H1 (cell line): ENCODE measurements around the gene CKB. TPM values are rescaled to one million over a fixed set of nuclear protein-coding genes. Genes with fewer than 3 reads are reported as not detected.

Source experiments
- CTCF ChIA-PET: fragments of 300-600 bp; sonication (Branson Sonifier 250); formaldehyde crosslinking; loops from one replicate; lab custom pipeline; 2021; ENCODE audit not compliant: partially characterized antibody; lab: Charles Lee
- POLR2A ChIA-PET: fragments of 300-600 bp; sonication (Branson Sonifier 250); formaldehyde crosslinking; loops from one replicate; lab custom pipeline; 2021; ENCODE audit warnings: inconsistent platforms; ENCODE audit not compliant: partially characterized antibody; lab: Charles Lee
- DNase-seq, 2 experiments: peaks; one replicate each; pipeline versions ENCODE4 v3.0.0 to v3.0.0-alpha.2; 2010 to 2022; ENCODE audit warnings: low spot score in 2 of 2, low read depth in 1 of 2, mixed read lengths in 1 of 2
- FAIRE-seq: peaks from 2 replicates; lab custom pipeline; 2011; peaks lifted over from hg19 to GRCh38; lab: Jason Lieb, UNC
- H2AFZ ChIP-seq: 2 replicates; pipeline ENCODE4 v1.8.1; 2012; ENCODE audit warnings: low read length, inconsistent platforms
- H2AK5ac ChIP-seq: 2 replicates; pipeline ENCODE4 v1.6.1; 2013; ENCODE audit warnings: low read depth, low read length
- H2BK120ac ChIP-seq: replicated peaks from 2 replicates; pipeline ENCODE3; 2013; ENCODE audit warnings: low read depth, low read length, inconsistent platforms
- H2BK12ac ChIP-seq: 2 replicates; pipeline ENCODE4 v1.6.1; 2013; ENCODE audit warnings: low read depth, low read length
- H2BK15ac ChIP-seq: 2 replicates; pipeline ENCODE4 v1.6.1; 2013; ENCODE audit warnings: low read length
- H2BK20ac ChIP-seq: 2 replicates; pipeline ENCODE4 v1.6.1; 2013; ENCODE audit warnings: low read length
- H2BK5ac ChIP-seq: 2 replicates; pipeline ENCODE4 v1.6.1; 2013; ENCODE audit warnings: low read depth, low read length
- H3K14ac ChIP-seq: 2 replicates; pipeline ENCODE4 v1.6.1; 2013; ENCODE audit warnings: inconsistent platforms; ENCODE audit not compliant: insufficient read length
- H3K18ac ChIP-seq: 2 replicates; pipeline ENCODE4 v1.6.1; 2013; ENCODE audit warnings: low read length; ENCODE audit errors: extremely low read depth
- H3K23ac ChIP-seq: 2 replicates; pipeline ENCODE4 v1.6.1; 2013; ENCODE audit warnings: inconsistent platforms; ENCODE audit not compliant: insufficient read length
- H3K23me2 ChIP-seq: 2 replicates; pipeline ENCODE4 v1.6.1; 2013; ENCODE audit warnings: low read depth, low read length
- H3K27ac ChIP-seq: 2 replicates; pipeline ENCODE4 v1.6.1; 2011; ENCODE audit warnings: low read depth, low read length, inconsistent platforms
- H3K27me3 ChIP-seq, 4 experiments: replicated peaks in 1 of 4; 1 replicate in 1 of 4; 2 replicates in 3 of 4; pipeline versions ENCODE4 v1.6.1 to v1.8.1; 2011 to 2013; ENCODE audit warnings: low read length in 3 of 4, mild to moderate bottlenecking in 3 of 4, inconsistent platforms in 2 of 4, mixed read lengths in 2 of 4, moderate library complexity in 1 of 4; ENCODE audit not compliant: control insufficient read depth in 3 of 4, insufficient read depth in 3 of 4; ENCODE audit errors: extremely low read depth in 1 of 4
- H3K36me3 ChIP-seq, 4 experiments: 2 replicates each; pipeline versions ENCODE4 v1.6.1 to v1.8.1; 2011 to 2013; ENCODE audit warnings: mild to moderate bottlenecking in 4 of 4, low read length in 3 of 4, moderate library complexity in 2 of 4, control low read depth in 1 of 4, inconsistent platforms in 1 of 4; ENCODE audit not compliant: insufficient read depth in 4 of 4, control insufficient read depth in 2 of 4
- H3K4ac ChIP-seq: replicated peaks from 2 replicates; pipeline ENCODE3; 2013; ENCODE audit warnings: low read length, low read depth, mixed read lengths, inconsistent platforms; ENCODE audit not compliant: insufficient read length
- H3K4me1 ChIP-seq, 4 experiments: replicated peaks in 1 of 4; 1 replicate in 1 of 4; 2 replicates in 3 of 4; pipeline versions ENCODE4 v1.6.1 to v1.8.1; 2011 to 2013; ENCODE audit warnings: low read length in 3 of 4, inconsistent platforms in 2 of 4, mixed read lengths in 1 of 4; ENCODE audit not compliant: insufficient read depth in 4 of 4, control insufficient read depth in 3 of 4
- H3K4me2 ChIP-seq, 2 experiments: 2 replicates each; pipeline versions ENCODE4 v1.6.1 to v1.8.1; 2011 to 2013; ENCODE audit warnings: low read depth in 2 of 2, low read length in 2 of 2, control low read depth in 1 of 2, inconsistent platforms in 1 of 2, mild to moderate bottlenecking in 1 of 2; ENCODE audit not compliant: insufficient read depth in 1 of 2
- H3K4me3 ChIP-seq, 4 experiments: fragments of 200-600, 300-600 bp in 1 of 4; sonication (generic), shearing (Covaris generic), sonication (Bioruptor Twin) in 1 of 4; 2 replicates each; pipeline versions ENCODE4 v1.5.1 to v1.8.1; 2011 to 2016; ENCODE audit warnings: low read length in 4 of 4, low read depth in 3 of 4, control low read depth in 2 of 4, inconsistent platforms in 2 of 4, mild to moderate bottlenecking in 2 of 4, mixed read lengths in 1 of 4, moderate library complexity in 1 of 4; ENCODE audit not compliant: insufficient read depth in 2 of 4; ENCODE audit errors: extremely low read depth in 1 of 4
- H3K56ac ChIP-seq: replicated peaks from 2 replicates; pipeline ENCODE3; 2013; ENCODE audit warnings: low read depth, mild to moderate bottlenecking, mixed read lengths, low read length, inconsistent platforms; ENCODE audit not compliant: insufficient read length
- H3K79me1 ChIP-seq: 2 replicates; pipeline ENCODE4 v1.6.1; 2013; ENCODE audit warnings: low read depth, low read length, control low read depth
- H3K79me2 ChIP-seq, 2 experiments: 2 replicates each; pipeline versions ENCODE4 v1.6.1 to v1.8.1; 2012 to 2013; ENCODE audit warnings: low read length in 2 of 2, mild to moderate bottlenecking in 2 of 2, inconsistent platforms in 1 of 2; ENCODE audit not compliant: insufficient read depth in 2 of 2, control insufficient read depth in 1 of 2
- H3K9ac ChIP-seq, 4 experiments: replicated peaks in 1 of 4; 1 replicate in 1 of 4; 2 replicates in 3 of 4; pipeline versions ENCODE4 v1.6.1 to v1.8.1; 2011 to 2013; ENCODE audit warnings: low read depth in 3 of 4, low read length in 3 of 4, control low read depth in 2 of 4, mild to moderate bottlenecking in 2 of 4, moderate library complexity in 2 of 4, inconsistent platforms in 1 of 4; ENCODE audit errors: extremely low read depth in 1 of 4
- H3K9me3 ChIP-seq, 2 experiments: 2 replicates each; pipeline versions ENCODE4 v1.6.1 to v1.8.1; 2012 to 2013; ENCODE audit warnings: mild to moderate bottlenecking in 2 of 2, moderate library complexity in 2 of 2, control low read depth in 1 of 2, inconsistent platforms in 1 of 2, low read depth in 1 of 2, low read length in 1 of 2, mixed read lengths in 1 of 2; ENCODE audit not compliant: insufficient read depth in 2 of 2
- H4K20me1 ChIP-seq, 2 experiments: replicated peaks in 1 of 2; 2 replicates each; pipeline versions ENCODE3 to v1.8.1; 2011 to 2013; ENCODE audit warnings: inconsistent platforms in 2 of 2, low read length in 2 of 2, mild to moderate bottlenecking in 1 of 2; ENCODE audit not compliant: insufficient read depth in 2 of 2, control insufficient read depth in 1 of 2
- H4K5ac ChIP-seq: 2 replicates; pipeline ENCODE4 v1.6.1; 2013; ENCODE audit warnings: low read length, low read depth, mixed read lengths, inconsistent platforms; ENCODE audit not compliant: insufficient read length
- H4K8ac ChIP-seq: 2 replicates; pipeline ENCODE4 v1.8.0; 2013; ENCODE audit warnings: mild to moderate bottlenecking, moderate library complexity, low read length, inconsistent platforms; ENCODE audit not compliant: insufficient read depth; ENCODE audit errors: extremely low read depth
- H4K91ac ChIP-seq: replicated peaks from 2 replicates; pipeline ENCODE3; 2013; ENCODE audit warnings: low read length, mixed read lengths, inconsistent platforms; ENCODE audit not compliant: insufficient read length
- BCL11A ChIP-seq, 2 experiments: IDR thresholded peaks; one replicate each; pipeline ENCODE4 v1.6.1; 2011; ENCODE audit warnings: low read depth in 2 of 2, low read length in 2 of 2, mild to moderate bottlenecking in 2 of 2
- CEBPB ChIP-seq: IDR thresholded peaks from 2 replicates; pipeline ENCODE4 v1.6.1; 2012; ENCODE audit warnings: low read depth, low read length
- FOSL1 ChIP-seq: IDR thresholded peaks from 2 replicates; pipeline ENCODE4 v1.6.1; 2011; ENCODE audit warnings: mild to moderate bottlenecking, low read depth, low read length, moderate library complexity; ENCODE audit not compliant: insufficient read depth
- JUN ChIP-seq: IDR thresholded peaks from 2 replicates; pipeline ENCODE4 v1.6.1; 2011; ENCODE audit warnings: low read depth, mild to moderate bottlenecking, improper control_type of control experiment, low read length
- KDM1A ChIP-seq: fragments of 200-600, 300-600 bp; sonication (generic); IDR thresholded peaks from 2 replicates; pipeline ENCODE4 v1.7.1; 2016; ENCODE audit warnings: mild to moderate bottlenecking, low read length, borderline replicate concordance
- MAFK ChIP-seq: IDR thresholded peaks from 2 replicates; pipeline ENCODE4 v1.6.1; 2012; ENCODE audit warnings: low read depth, mild to moderate bottlenecking, improper control_type of control experiment, low read length
- NANOG ChIP-seq: IDR thresholded peaks from 2 replicates; pipeline ENCODE4 v1.6.1; 2011; ENCODE audit warnings: low read length, low read depth, mild to moderate bottlenecking, inconsistent platforms; ENCODE audit not compliant: insufficient read depth, poor library complexity, severe bottlenecking
- SAP30 ChIP-seq: fragments of 300-600 bp; sonication (generic); IDR thresholded peaks from 2 replicates; pipeline ENCODE4 v1.7.1; 2012; ENCODE audit warnings: low read length, moderate library complexity, mild to moderate bottlenecking, inconsistent platforms; ENCODE audit not compliant: insufficient read depth, insufficient replicate concordance
- SP1 ChIP-seq: IDR thresholded peaks from 2 replicates; pipeline ENCODE4 v1.6.1; 2011; ENCODE audit warnings: low read depth, low read length
- TCF12 ChIP-seq: IDR thresholded peaks from 2 replicates; pipeline ENCODE4 v1.6.1; 2011; ENCODE audit warnings: low read depth, mild to moderate bottlenecking, low read length
- TEAD4 ChIP-seq: IDR thresholded peaks from 2 replicates; pipeline ENCODE4 v1.6.1; 2012; ENCODE audit warnings: low read depth, low read length, inconsistent platforms, mixed read lengths
- WGBS, 2 experiments: shearing (Covaris generic) in 1 of 2; methylation state at CpG; one replicate each; pipeline versions ENCODE4 v1.1.6 to v1.1.7; 2013 to 2015; ENCODE audit warnings: low lambda C conversion rate in 2 of 2, mixed read lengths in 2 of 2, inconsistent platforms in 1 of 2, low coverage in 1 of 2, missing lambda C conversion rate in 1 of 2; ENCODE audit not compliant: insufficient replicate concordance in 2 of 2, insufficient coverage in 1 of 2, insufficient read length in 1 of 2; ENCODE audit errors: extremely low coverage in 1 of 2, missing lambda C conversion rate in 1 of 2; 5-methylcytosine and 5-hydroxymethylcytosine counted together
- polyA plus RNA-seq, 7 experiments: library from polyadenylated mRNA; depleted of rRNA in 3 of 7; stranded (reverse) in 5 of 7; unstranded in 2 of 7; fragments of >200 nt in 5 of 7; fragments of 200-250 nt in 2 of 7; gene quantifications; 1 replicate in 5 of 7; 2 replicates in 1 of 7; 4 replicates in 1 of 7; pipeline versions ENCODE4 v1.2.1 to v1.2.3, GENCODE V29; 2011 to 2013; ENCODE audit warnings: missing spikeins in 2 of 7, mixed read lengths in 2 of 7
- total RNA-seq: library from RNA; stranded (reverse); fragmentation: NEBNext Ultra II Directional; extraction: Animal tissue kit (Norgen Biotek cat#: 25700); gene quantifications from 2 replicates; pipeline ENCODE4 v1.2.1, GENCODE V29; 2021
- TF ChIP-seq, protein P1 (sequence below), 3 experiments: IDR thresholded peaks; 1 replicate in 2 of 3; 2 replicates in 1 of 3; pipeline versions ENCODE4 v1.5.1 to v1.6.1; 2011; ENCODE audit warnings: low read length in 3 of 3, mild to moderate bottlenecking in 3 of 3, inconsistent platforms in 2 of 3, low read depth in 1 of 3, moderate library complexity in 1 of 3; ENCODE audit not compliant: insufficient read depth in 1 of 3; ENCODE audit errors: control extremely low read depth in 1 of 3

CKB gene
- total and polyA plus RNA-seq, 2 of the 8 experiments (the other 6 are each of a cell fraction or from before 2014, with no cell fraction given), result 538 to 950 TPM

GRCh38 chr14:103488960-103489359 is 33.7 kb downstream of the CKB start:
- no peak for FAIRE-seq
- H3K79me2 ChIP-seq, result no peaks in the 10 kb centered on the region
- no peaks in the 10 kb centered on the region for H3K4me1 ChIP-seq
- no peaks in the 10 kb centered on the region for H3K23me2 ChIP-seq
- POLR2A ChIA-PET, result interaction anchor here (1.6 kb wide), 1 partner anchor 25 kb away, joined by 3 read pairs; no protein-coding TSS in a partner anchor
- H3K27ac ChIP-seq, result no peak overlapping the region
- H2BK20ac ChIP-seq, result no peak overlapping the region
- 88% methylated on average over 2 of the region's 2 CpGs; no CpG with 5 or more reads in 1 of the 2 experiments for WGBS, 2 experiments
- H3K9me3 ChIP-seq, result no peaks in the 10 kb centered on the region
- no peak overlapping the region for H2AK5ac ChIP-seq
- no peak overlapping the region for H2BK12ac ChIP-seq
- H2BK120ac ChIP-seq, result no peak overlapping the region
- no peak overlapping the region for H3K4ac ChIP-seq
- H3K27me3 ChIP-seq, result no peaks in the 10 kb centered on the region
- CTCF ChIA-PET, result interaction anchor here (0.8 to 4.4 kb wide), 2 partner anchors 16 to 28 kb away, joined by 3 to 16 read pairs; no protein-coding TSS in a partner anchor
- H2BK5ac ChIP-seq, result no peak overlapping the region
- DNase-seq, result no peak
- H3K18ac ChIP-seq, result no peak overlapping the region
- peaks cover 4 to 27% (median 14%) of the 10 kb centered on the region in 4 experiments; a peak in 6 of 8 replicates for H3K36me3 ChIP-seq
- no peak overlapping the region for H4K5ac ChIP-seq
- no peaks in the 10 kb centered on the region; the same call in 1 of the 2 replicates for H3K79me1 ChIP-seq
- H2AFZ ChIP-seq, result no peak overlapping the region
- no peak overlapping the region for H2BK15ac ChIP-seq
- no peak overlapping the region for H3K14ac ChIP-seq
- H3K23ac ChIP-seq, result no peak overlapping the region
- H4K8ac ChIP-seq, result no peak overlapping the region
- no peak overlapping the region for H3K4me2 ChIP-seq
- H3K9ac ChIP-seq, result no peak overlapping the region
- H4K20me1 ChIP-seq, result peaks cover 0 to 4% of the 10 kb centered on the region in 2 experiments
- H4K91ac ChIP-seq, result no peak overlapping the region
- H3K56ac ChIP-seq, result no peak overlapping the region
- no peak overlapping the region for H3K4me3 ChIP-seq
- TF ChIP-seq KDM1A, result no peak
- TF ChIP-seq NANOG, result no peak
- TF ChIP-seq CEBPB, result no peak
- TF ChIP-seq JUN, result no peak
- no peak for TF ChIP-seq SAP30
- no peak for TF ChIP-seq TCF12
- TF ChIP-seq SP1, result no peak
- no peak for TF ChIP-seq TEAD4
- no peak for TF ChIP-seq MAFK
- TF ChIP-seq BCL11A (IDR thresholded peaks at IDR 0.05; ENCODE audit: low read depth in 2 of 2, low read length in 2 of 2), result no peak
- TF ChIP-seq FOSL1, result no peak
- TF ChIP-seq, protein P1, sequence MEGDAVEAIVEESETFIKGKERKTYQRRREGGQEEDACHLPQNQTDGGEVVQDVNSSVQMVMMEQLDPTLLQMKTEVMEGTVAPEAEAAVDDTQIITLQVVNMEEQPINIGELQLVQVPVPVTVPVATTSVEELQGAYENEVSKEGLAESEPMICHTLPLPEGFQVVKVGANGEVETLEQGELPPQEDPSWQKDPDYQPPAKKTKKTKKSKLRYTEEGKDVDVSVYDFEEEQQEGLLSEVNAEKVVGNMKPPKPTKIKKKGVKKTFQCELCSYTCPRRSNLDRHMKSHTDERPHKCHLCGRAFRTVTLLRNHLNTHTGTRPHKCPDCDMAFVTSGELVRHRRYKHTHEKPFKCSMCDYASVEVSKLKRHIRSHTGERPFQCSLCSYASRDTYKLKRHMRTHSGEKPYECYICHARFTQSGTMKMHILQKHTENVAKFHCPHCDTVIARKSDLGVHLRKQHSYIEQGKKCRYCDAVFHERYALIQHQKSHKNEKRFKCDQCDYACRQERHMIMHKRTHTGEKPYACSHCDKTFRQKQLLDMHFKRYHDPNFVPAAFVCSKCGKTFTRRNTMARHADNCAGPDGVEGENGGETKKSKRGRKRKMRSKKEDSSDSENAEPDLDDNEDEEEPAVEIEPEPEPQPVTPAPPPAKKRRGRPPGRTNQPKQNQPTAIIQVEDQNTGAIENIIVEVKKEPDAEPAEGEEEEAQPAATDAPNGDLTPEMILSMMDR (IDR thresholded peaks at IDR 0.05; ENCODE audit: control extremely low read depth in 1 of 3, insufficient read depth in 1 of 3, low read depth in 1 of 3, low read length in 3 of 3), result no peak
